Measurements from ENCODE around the gene UBXN10. TPM values are rescaled to one million over a fixed set of nuclear protein-coding genes. Genes with fewer than 3 reads are reported as not detected.

Gene UBXN10
- total and polyA plus RNA-seq, 2 experiments from 2014 or later, result 1.3 to 1.8 TPM

DNA sequence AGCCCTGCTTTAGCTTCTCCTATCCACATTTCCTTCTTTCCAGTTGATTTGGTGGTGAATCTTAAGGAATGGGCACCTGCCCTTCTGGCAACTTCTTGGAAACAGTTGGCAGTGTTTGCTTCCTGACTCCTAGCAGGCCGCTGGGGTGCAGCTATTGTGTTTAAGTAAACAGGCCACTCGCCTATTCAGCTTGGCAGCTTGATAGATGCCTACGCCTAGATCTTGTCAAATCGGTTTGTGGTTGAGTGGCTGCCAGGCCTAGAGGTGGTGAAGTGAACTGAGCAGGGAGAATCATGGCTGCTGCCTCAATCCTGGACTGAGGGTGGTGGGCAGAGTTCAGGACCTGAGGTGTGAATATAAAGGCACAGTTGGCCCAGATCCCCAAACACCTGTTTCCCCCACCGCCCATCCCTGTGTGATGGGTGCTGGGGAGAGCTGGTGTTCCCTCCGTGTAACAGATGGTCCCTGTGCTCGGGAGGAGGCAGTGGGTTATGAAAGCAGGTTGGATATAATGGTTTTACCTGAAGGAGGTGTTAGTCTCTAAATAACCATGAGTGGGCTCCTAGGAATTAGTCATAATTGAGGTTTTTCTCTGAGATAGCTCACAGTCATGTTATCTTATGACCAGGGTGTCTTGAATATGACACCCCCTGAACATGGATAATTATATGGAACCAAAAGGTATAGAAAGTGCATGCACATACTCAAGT is 1.4 kb downstream of the UBXN10 start:
- no peak for DNase-seq (ENCODE audit: low read depth in 1 of 2, low spot score in 1 of 2)
- H3K36me3 ChIP-seq, result no peaks in the 10 kb centered on the region
- H3K4me1 ChIP-seq (ENCODE audit: low read depth), result no peaks in the 10 kb centered on the region
- no peak overlapping the region for H3K4me3 ChIP-seq
- H3K9me3 ChIP-seq (ENCODE audit: low read depth), result no peaks in the 10 kb centered on the region
- TF ChIP-seq CTCF (IDR thresholded peaks at IDR 0.05; ENCODE audit: low read depth, low read length), result no peak
- H3K27ac ChIP-seq, result no peak overlapping the region
- H3K27me3 ChIP-seq, result no peaks in the 10 kb centered on the region

GRCh38 chr1:20187813-20188454 is 2.0 kb downstream of the UBXN10 start:
- Histone ChIP-seq H3K27ac (no peak overlapping the region), H3K4me3 (no peak overlapping the region), H3K36me3 (no peaks in the 10 kb centered on the region), H3K9me3 (ENCODE audit: low read depth) (no peaks in the 10 kb centered on the region), H3K27me3 (no peaks in the 10 kb centered on the region), H3K4me1 (ENCODE audit: low read depth) (no peaks in the 10 kb centered on the region)
- no peak for DNase-seq (ENCODE audit: low read depth in 1 of 2, low spot score in 1 of 2)
- TF ChIP-seq CTCF (IDR thresholded peaks at IDR 0.05; ENCODE audit: low read depth, low read length), result no peak

DNA sequence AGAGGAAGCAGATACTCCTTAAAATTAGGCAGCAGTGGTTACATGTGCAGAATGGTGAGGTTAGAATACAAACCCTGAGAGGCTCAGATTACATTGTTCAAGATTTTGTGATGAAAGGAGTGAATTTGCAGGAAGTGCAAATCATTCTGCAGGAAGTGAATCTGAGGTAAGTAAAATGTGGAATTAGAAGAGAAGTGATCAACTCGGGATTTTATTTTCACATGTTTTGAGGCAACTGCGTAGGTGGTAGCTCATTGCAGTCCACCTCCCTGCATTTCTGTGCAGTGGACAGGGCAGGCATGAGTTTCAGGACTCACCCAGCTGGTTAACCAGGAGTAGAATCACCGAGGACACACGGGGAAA is 2.5 kb downstream of the UBXN10 start:
- no peaks in the 10 kb centered on the region for H3K4me1 ChIP-seq (ENCODE audit: low read depth)
- H3K27ac ChIP-seq, result no peak overlapping the region
- TF ChIP-seq CTCF (IDR thresholded peaks at IDR 0.05; ENCODE audit: low read depth, low read length), result no peak
- no peak overlapping the region for H3K4me3 ChIP-seq
- H3K9me3 ChIP-seq (ENCODE audit: low read depth), result no peaks in the 10 kb centered on the region
- no peaks in the 10 kb centered on the region for H3K27me3 ChIP-seq
- H3K36me3 ChIP-seq, result no peaks in the 10 kb centered on the region
- DNase-seq (ENCODE audit: low read depth in 1 of 2, low spot score in 1 of 2), result no peak

- no peaks in the 10 kb centered on the region for H3K36me3 ChIP-seq
- peaks cover 3% of the 10 kb centered on the region for H3K4me1 ChIP-seq (ENCODE audit: low read depth)
- H3K27ac ChIP-seq, result no peak overlapping the region
- H3K27me3 ChIP-seq, result no peaks in the 10 kb centered on the region
- TF ChIP-seq CTCF (IDR thresholded peaks at IDR 0.05; ENCODE audit: low read depth, low read length), result no peak
- H3K9me3 ChIP-seq (ENCODE audit: low read depth), result no peaks in the 10 kb centered on the region
- no peak overlapping the region for H3K4me3 ChIP-seq
- no peak for DNase-seq (ENCODE audit: low read depth in 1 of 2, low spot score in 1 of 2)
These were observed 3.8 kb downstream of the UBXN10 start for GRCh38 chr1:20189664-20190063.

GRCh38 chr1:20190256-20191160 is 4.6 kb downstream of the UBXN10 start:
- Histone ChIP-seq H3K9me3 (ENCODE audit: low read depth) (no peaks in the 10 kb centered on the region), H3K27ac (no peak overlapping the region), H3K27me3 (no peaks in the 10 kb centered on the region), H3K36me3 (no peaks in the 10 kb centered on the region), H3K4me1 (ENCODE audit: low read depth) (peaks cover 7% of the 10 kb centered on the region), H3K4me3 (no peak overlapping the region)
- DNase-seq (ENCODE audit: low read depth in 1 of 2, low spot score in 1 of 2), result no peak
- TF ChIP-seq CTCF (IDR thresholded peaks at IDR 0.05; ENCODE audit: low read depth, low read length), result no peak

Measured in cardiac muscle cell (in vitro differentiated cells and primary cell).